K562 (cell line): ENCODE measurements around the gene KCNK4. TPM values are rescaled to one million over a fixed set of nuclear protein-coding genes. Genes with fewer than 3 reads are reported as not detected.

Source experiments
- CBFA2T3 ChIP-seq: fragments of 450-650 bp; IDR thresholded peaks from 2 replicates; pipeline ENCODE4 v1.6.1; 2017
- CCNT2 ChIP-seq: IDR thresholded peaks from 2 replicates; pipeline ENCODE4 v1.6.1; 2011; ENCODE audit warnings: borderline replicate concordance, low read depth, mild to moderate bottlenecking, moderate library complexity, mixed read lengths, low read length; ENCODE audit not compliant: insufficient read length; ENCODE audit errors: extremely low read depth
- CREB5 ChIP-seq: fragments of 250-450 bp; sonication (Bioruptor Pico); IDR thresholded peaks from 2 replicates; pipeline ENCODE4 v1.5.0; 2020; ENCODE audit warnings: mild to moderate bottlenecking
- EHMT2 ChIP-seq: fragments of 450-650 bp; IDR thresholded peaks from 2 replicates; pipeline ENCODE4 v1.6.1; 2018; ENCODE audit warnings: antibody characterized with exemption
- ETS1 ChIP-seq: conservative IDR thresholded peaks from 2 replicates; pipeline ENCODE4 v1.6.1; 2011; ENCODE audit warnings: low read depth, mild to moderate bottlenecking, low read length; ENCODE audit not compliant: control insufficient read depth
- FOXM1 ChIP-seq, 2 experiments: fragments of 450-650 bp in 1 of 2; sonication (generic) in 1 of 2; formaldehyde crosslinking in 1 of 2; IDR thresholded peaks; 2 replicates each; pipeline versions ENCODE4 v1.6.1 to v1.9.0; 2017 to 2022; ENCODE audit warnings: low read depth in 2 of 2, mild to moderate bottlenecking in 2 of 2, missing genetic modification reagents in 1 of 2, moderate library complexity in 1 of 2
- HEY1 ChIP-seq: fragments of 250-450 bp; sonication (Bioruptor Pico); IDR thresholded peaks from 2 replicates; pipeline ENCODE4 v1.5.0; 2020; ENCODE audit warnings: mild to moderate bottlenecking, moderate library complexity, borderline replicate concordance
- HLTF ChIP-seq: fragments of 450-650 bp; IDR thresholded peaks from 2 replicates; pipeline ENCODE4 v1.6.1; 2016
- RFX5 ChIP-seq: IDR thresholded peaks from 2 replicates; pipeline ENCODE4 v1.6.1; 2011; ENCODE audit warnings: low read depth, mild to moderate bottlenecking, improper control_type of control experiment, low read length
- SMARCA4 ChIP-seq: fragments of 450-650 bp; IDR thresholded peaks from 2 replicates; pipeline ENCODE4 v1.6.1; 2016
- SRSF1 ChIP-seq: fragments of 200-400 bp; formaldehyde crosslinking; IDR thresholded peaks from 2 replicates; pipeline ENCODE4 v1.6.1; 2017; ENCODE audit warnings: mild to moderate bottlenecking, low read depth, low read length, moderate library complexity
- TAF15 ChIP-seq: fragments of 200-400 bp; formaldehyde crosslinking; IDR thresholded peaks from 2 replicates; pipeline ENCODE4 v1.6.1; 2017; ENCODE audit warnings: mild to moderate bottlenecking, low read depth, low read length, moderate library complexity
- TCF15 ChIP-seq: fragments of 250-450 bp; sonication (Bioruptor Pico); IDR thresholded peaks from 2 replicates; pipeline ENCODE4 v1.8.0; 2022; ENCODE audit warnings: moderate library complexity, mild to moderate bottlenecking, inconsistent platforms
- TEAD4 ChIP-seq, 2 experiments: sonication (generic) in 1 of 2; formaldehyde crosslinking in 1 of 2; IDR thresholded peaks; 2 replicates each; pipeline versions ENCODE4 v1.6.1 to v1.8.0; 2012 to 2022; ENCODE audit warnings: borderline replicate concordance in 1 of 2, inconsistent platforms in 1 of 2, low read length in 1 of 2, mild to moderate bottlenecking in 1 of 2, missing genetic modification reagents in 1 of 2
- TRIM25 ChIP-seq: fragments of 450-650 bp; IDR thresholded peaks from 2 replicates; pipeline ENCODE4 v1.7.0; 2016; ENCODE audit warnings: borderline replicate concordance
- ZBTB49 ChIP-seq: sonication (generic); formaldehyde crosslinking; IDR thresholded peaks from 2 replicates; pipeline ENCODE4 v1.8.0; 2022; ENCODE audit warnings: missing genetic modification reagents, mild to moderate bottlenecking, borderline replicate concordance
- ZNF408 ChIP-seq: fragments of 250-450 bp; sonication (Bioruptor Pico); IDR thresholded peaks from 2 replicates; pipeline ENCODE4 v1.4.0; 2020; ENCODE audit warnings: low read depth, mild to moderate bottlenecking, moderate library complexity
- ZNF589 ChIP-seq: fragments of 200-800 bp; sonication (Bioruptor generic); IDR thresholded peaks from 2 replicates; pipeline ENCODE4 v1.6.1; 2016; ENCODE audit warnings: low read depth, missing genetic modification characterization, missing compliant biosample characterization
- polyA plus RNA-seq, 8 experiments: library from polyadenylated mRNA; depleted of rRNA in 4 of 8; stranded (reverse) in 5 of 8; unstranded in 3 of 8; fragments of >200 nt; fragmentation: Nextera tagmentation in 2 of 8; fragmentation: Illumina TruSeq in 1 of 8; extraction: Ambion mirVana in 2 of 8; extraction: Trizol in 1 of 8; gene quantifications; 2 replicates each; pipeline versions ENCODE4 v1.2.1 to v1.2.3, GENCODE V29; 2011 to 2014; ENCODE audit warnings: inconsistent platforms in 1 of 8, missing spikeins in 1 of 8
- total RNA-seq, 7 experiments: library from RNA; depleted of rRNA in 6 of 7; stranded (reverse); fragments of >200 nt in 6 of 7; fragmentation: Illumina TruSeq in 2 of 7; extraction: Trizol in 2 of 7; gene quantifications; 2 replicates each; pipeline versions ENCODE4 v1.2.1 to v1.2.3, GENCODE V29; 2011 to 2021; ENCODE audit warnings: low replicate concordance in 1 of 7

The KCNK4 gene
- total and polyA plus RNA-seq, 9 of the 15 experiments (the other 6 are each of a cell fraction or from before 2014, with no cell fraction given) = not detected

- TF ChIP-seq TCF15 (CRISPR knock-in tag) (no peak), ZNF589 (CRISPR knock-in tag) (no peak), CBFA2T3 (no peak), ETS1 (peak; percentile 43; the same call in 1 of the 2 replicates), TEAD4 (IDR thresholded peaks at IDR 0.05; ENCODE audit: low read length) (no peak; the same call in 1 of the 2 replicates), TEAD4 (CRISPR knock-in tag; IDR thresholded peaks at IDR 0.05; ENCODE audit: borderline replicate concordance) (no peak), CCNT2 (no peak), ZNF408 (CRISPR knock-in tag) (no peak), RFX5 (no peak), SMARCA4 (no peak), SRSF1 (no peak), ZBTB49 (no peak), FOXM1 (IDR thresholded peaks at IDR 0.05; ENCODE audit: low read depth) (no peak), FOXM1 (CRISPR knock-in tag; IDR thresholded peaks at IDR 0.05; ENCODE audit: low read depth) (no peak), TAF15 (no peak), EHMT2 (no peak), CREB5 (CRISPR knock-in tag) (no peak), HLTF (no peak), TRIM25 (no peak), HEY1 (no peak)
Measured at GRCh38 chr11:64317325-64317960, 26.3 kb downstream of the KCNK4 start, which contains the start of gene TRMT112 (continued).
